PFSK-1 (cell line): ENCODE data around the gene ZFYVE21.

ENCODE experiments used
- FOXP2 ChIP-seq: optimal IDR thresholded peaks from 2 replicates; pipeline ENCODE3; 2011; ENCODE audit warnings: borderline replicate concordance, control low read depth, inconsistent platforms; ENCODE audit not compliant: insufficient read depth; ENCODE audit errors: extremely low read length, extremely low read depth
- POLR2AphosphoS5 ChIP-seq: IDR thresholded peaks from 2 replicates; pipeline ENCODE4 v1.6.1; 2012; ENCODE audit warnings: low read depth, mild to moderate bottlenecking, control low read depth, low read length, moderate library complexity
- REST ChIP-seq, 2 experiments: IDR thresholded peaks; 2 replicates each; pipeline versions ENCODE4 v1.6.1 to v1.8.0; 2011 to 2012; ENCODE audit warnings: low read depth in 2 of 2, low read length in 2 of 2, control low read depth in 1 of 2, inconsistent platforms in 1 of 2, mild to moderate bottlenecking in 1 of 2, moderate library complexity in 1 of 2; ENCODE audit not compliant: insufficient read depth in 1 of 2
- SIN3A ChIP-seq: IDR thresholded peaks from 2 replicates; pipeline ENCODE4 v1.6.1; 2012; ENCODE audit warnings: mild to moderate bottlenecking, low read length, moderate library complexity, borderline replicate concordance; ENCODE audit not compliant: insufficient read depth
- TAF1 ChIP-seq: IDR thresholded peaks from 2 replicates; pipeline ENCODE4 v1.6.1; 2012; ENCODE audit warnings: low read length, control low read depth, borderline replicate concordance; ENCODE audit not compliant: insufficient read depth

- TF ChIP-seq REST (IDR thresholded peaks at IDR 0.05; ENCODE audit: insufficient read depth in 1 of 2, low read depth in 2 of 2, low read length in 2 of 2) (no peak), TAF1 (no peak), SIN3A (no peak), POLR2AphosphoS5 (no peak; the same call in 1 of the 2 replicates), FOXP2 (no peak)
Observed at GRCh38 chr14:103703433-103704385, 11.9 kb upstream of the ZFYVE21 start.
